ENCODE data around the gene SYT7. TPM values are rescaled to one million over a fixed set of nuclear protein-coding genes. Genes with fewer than 3 reads are reported as not detected.

The SYT7 gene
- total RNA-seq, 2 donors from 2014 or later = 2.6 TPM; not detected in 1

- Histone ChIP-seq H3K36me3 (no peaks in the 10 kb centered on the region), H3K27me3 (replicated peaks; ENCODE audit: insufficient read depth) (no peaks in the 10 kb centered on the region), H3K4me1 (ENCODE audit: control insufficient read depth in 1 of 2, low read depth in 2 of 2) (peaks cover 1 to 17% of the 10 kb centered on the region in 2 donors), H3K27ac (no peak overlapping the region), H3K9me3 (no peaks in the 10 kb centered on the region), H3K4me3 (no peak overlapping the region)
- DNase-seq (ENCODE audit: low spot score) (no peak), ATAC-seq (ENCODE audit: insufficient number of reproducible peaks, low FRiP score, low read depth) (no peak)
- TF ChIP-seq CTCF (IDR thresholded peaks at IDR 0.05) = peak; percentile 95
Measured at GRCh38 chr11:61477727-61478148, 103.1 kb downstream of the SYT7 start.

- Histone ChIP-seq H3K27me3 (replicated peaks; ENCODE audit: insufficient read depth) (no peaks in the 10 kb centered on the region), H3K4me3 (no peak overlapping the region), H3K36me3 (no peaks in the 10 kb centered on the region), H3K27ac (no peak overlapping the region), H3K9me3 (no peaks in the 10 kb centered on the region), H3K4me1 (ENCODE audit: control insufficient read depth in 1 of 2, low read depth in 2 of 2) (peaks cover 5 to 23% of the 10 kb centered on the region in 2 donors)
- ATAC-seq (ENCODE audit: insufficient number of reproducible peaks, low FRiP score, low read depth) = no peak
- TF ChIP-seq CTCF (IDR thresholded peaks at IDR 0.05) = no peak
- DNase-seq (ENCODE audit: low spot score) = no peak
Measured at GRCh38 chr11:61477126-61477525, 103.8 kb downstream of the SYT7 start.

- DNase-seq (ENCODE audit: low spot score) = no peak
- H3K27ac ChIP-seq = no peak overlapping the region
- peaks cover 10 to 28% of the 10 kb centered on the region in 2 donors for H3K4me1 ChIP-seq (ENCODE audit: control insufficient read depth in 1 of 2, low read depth in 2 of 2)
- no peaks in the 10 kb centered on the region for H3K36me3 ChIP-seq
- no peak for ATAC-seq (ENCODE audit: insufficient number of reproducible peaks, low FRiP score, low read depth)
- no peaks in the 10 kb centered on the region for H3K9me3 ChIP-seq
- no peak for TF ChIP-seq CTCF (IDR thresholded peaks at IDR 0.05)
- no peaks in the 10 kb centered on the region for H3K27me3 ChIP-seq (replicated peaks; ENCODE audit: insufficient read depth)
- H3K4me3 ChIP-seq = no peak overlapping the region
Measured at GRCh38 chr11:61476371-61476770, 104.5 kb downstream of the SYT7 start.

- no peak for DNase-seq (ENCODE audit: low spot score)
- H3K27me3 ChIP-seq (replicated peaks; ENCODE audit: insufficient read depth) = no peaks in the 10 kb centered on the region
Measured at GRCh38 chr11:61475433-61475832, 105.4 kb downstream of the SYT7 start.

GRCh38 chr11:61474013-61474643, 106.7 kb downstream of the SYT7 start:
- Histone ChIP-seq H3K4me1 (ENCODE audit: control insufficient read depth in 1 of 2, low read depth in 2 of 2) (peaks cover 10 to 28% of the 10 kb centered on the region in 2 donors), H3K4me3 (no peak overlapping the region), H3K27ac (no peak overlapping the region), H3K36me3 (no peaks in the 10 kb centered on the region), H3K9me3 (no peaks in the 10 kb centered on the region), H3K27me3 (replicated peaks; ENCODE audit: insufficient read depth) (no peaks in the 10 kb centered on the region)
- ATAC-seq (ENCODE audit: insufficient number of reproducible peaks, low FRiP score, low read depth) (no peak), DNase-seq (ENCODE audit: low spot score) (no peak)
- no peak for TF ChIP-seq CTCF (IDR thresholded peaks at IDR 0.05)

More at GRCh38 chr11:61475433-61475832, 105.4 kb downstream of the SYT7 start:
- ATAC-seq (ENCODE audit: insufficient number of reproducible peaks, low FRiP score, low read depth) = no peak
- H3K36me3 ChIP-seq = no peaks in the 10 kb centered on the region
- TF ChIP-seq CTCF (IDR thresholded peaks at IDR 0.05) = no peak
- H3K4me3 ChIP-seq = no peak overlapping the region
- peaks cover 10 to 28% of the 10 kb centered on the region in 2 donors for H3K4me1 ChIP-seq (ENCODE audit: control insufficient read depth in 1 of 2, low read depth in 2 of 2)
- H3K9me3 ChIP-seq = no peaks in the 10 kb centered on the region
- H3K27ac ChIP-seq = no peak overlapping the region
